B cell (primary cell): ENCODE results near the gene RAD51B.

Source experiments
- CTCF ChIP-seq: fragments of 200-600 bp; IDR thresholded peaks from one replicate; pipeline ENCODE4 v1.8.0; 2022; ENCODE audit warnings: antibody characterized with exemption, mild to moderate bottlenecking
- EZH2 ChIP-seq: IDR thresholded peaks from 2 replicates; pipeline ENCODE4 v1.6.1; 2012; ENCODE audit warnings: borderline replicate concordance, low read depth, mild to moderate bottlenecking, moderate library complexity, low read length; ENCODE audit not compliant: insufficient read depth, poor library complexity, severe bottlenecking

- TF ChIP-seq CTCF = no peak
- TF ChIP-seq EZH2 = no peak
Observed at GRCh38 chr14:68767248-68767645, 947.7 kb downstream of the RAD51B start.
